Measurements from ENCODE around the gene KBTBD8.

DNA sequence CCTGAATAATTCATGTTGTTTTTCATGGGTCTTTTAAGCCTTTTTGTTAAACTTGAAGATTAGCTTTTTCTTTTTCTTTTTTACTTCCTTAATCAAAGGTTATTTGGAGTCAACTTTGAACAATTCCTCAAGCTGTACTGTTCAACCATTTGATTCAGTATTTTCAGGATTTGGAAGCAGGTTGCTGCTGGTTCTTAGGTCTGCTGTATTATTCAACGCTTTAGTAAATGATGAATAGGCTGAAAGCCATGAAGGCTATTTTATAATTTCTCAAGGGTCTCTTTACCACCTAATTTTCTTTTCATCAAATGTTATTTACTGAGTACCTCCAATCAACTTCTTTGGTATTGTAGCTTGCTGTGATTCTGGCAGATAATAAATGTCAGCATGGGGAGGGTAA is 45.8 kb upstream of the KBTBD8 start:
- TF ChIP-seq, protein P1, sequence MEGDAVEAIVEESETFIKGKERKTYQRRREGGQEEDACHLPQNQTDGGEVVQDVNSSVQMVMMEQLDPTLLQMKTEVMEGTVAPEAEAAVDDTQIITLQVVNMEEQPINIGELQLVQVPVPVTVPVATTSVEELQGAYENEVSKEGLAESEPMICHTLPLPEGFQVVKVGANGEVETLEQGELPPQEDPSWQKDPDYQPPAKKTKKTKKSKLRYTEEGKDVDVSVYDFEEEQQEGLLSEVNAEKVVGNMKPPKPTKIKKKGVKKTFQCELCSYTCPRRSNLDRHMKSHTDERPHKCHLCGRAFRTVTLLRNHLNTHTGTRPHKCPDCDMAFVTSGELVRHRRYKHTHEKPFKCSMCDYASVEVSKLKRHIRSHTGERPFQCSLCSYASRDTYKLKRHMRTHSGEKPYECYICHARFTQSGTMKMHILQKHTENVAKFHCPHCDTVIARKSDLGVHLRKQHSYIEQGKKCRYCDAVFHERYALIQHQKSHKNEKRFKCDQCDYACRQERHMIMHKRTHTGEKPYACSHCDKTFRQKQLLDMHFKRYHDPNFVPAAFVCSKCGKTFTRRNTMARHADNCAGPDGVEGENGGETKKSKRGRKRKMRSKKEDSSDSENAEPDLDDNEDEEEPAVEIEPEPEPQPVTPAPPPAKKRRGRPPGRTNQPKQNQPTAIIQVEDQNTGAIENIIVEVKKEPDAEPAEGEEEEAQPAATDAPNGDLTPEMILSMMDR (IDR thresholded peaks at IDR 0.05) = no peak
- no peak for TF ChIP-seq POLR2A (IDR thresholded peaks at IDR 0.05)

Data from Peyer's patch (tissue), 4 donors.